ENCODE measurements around the gene TBC1D4. TPM values are rescaled to one million over a fixed set of nuclear protein-coding genes. Genes with fewer than 3 reads are reported as not detected.
A peak's percentile ranks its signal among the peaks of the same experiment; 100 is the strongest.

The TBC1D4 gene
- total and polyA plus RNA-seq, 9 donors, result 26.2 to 91.3 (median 52.6) TPM

DNA sequence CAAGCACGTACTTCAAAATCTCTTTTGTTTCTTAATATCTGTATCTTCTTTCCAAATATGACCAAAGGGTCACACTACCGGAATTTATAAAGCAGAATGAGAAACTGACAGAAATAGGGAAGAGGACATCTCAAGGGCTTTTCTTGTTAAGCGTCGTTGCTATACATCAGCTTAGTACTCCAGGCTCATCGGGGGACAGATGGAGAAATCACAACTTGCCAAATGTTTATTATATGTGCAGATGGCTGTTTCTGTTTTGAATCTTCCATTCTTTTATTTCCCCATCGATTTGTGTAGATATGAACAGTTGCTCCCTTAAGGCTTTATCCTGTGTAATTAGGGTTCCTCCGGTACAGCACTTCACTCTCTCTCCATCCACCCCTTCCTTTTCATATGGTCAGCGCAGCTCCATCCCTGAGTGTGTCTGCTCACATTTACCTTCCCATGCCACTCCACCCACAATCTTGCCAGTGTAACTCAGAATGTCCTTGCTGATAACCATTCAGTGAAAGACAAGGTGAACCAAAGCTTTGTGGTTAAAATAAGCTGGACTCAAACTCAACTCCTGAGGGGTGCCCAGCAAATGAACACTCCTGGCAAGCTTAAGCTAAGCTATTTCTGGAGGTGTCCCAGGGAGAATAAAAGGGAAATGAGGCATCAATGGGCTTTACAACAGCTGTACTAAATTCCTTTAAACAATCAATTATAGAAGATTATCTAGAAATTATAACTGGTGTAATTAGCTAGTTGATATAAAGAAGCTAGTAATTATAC lies 51.3 kb downstream of the TBC1D4 start:
- intact Hi-C loops (cut with DNase I), result loop anchor here in 1 of 4 donors (10.0 kb wide), 1 partner anchor 54 kb away; the partner anchor contains the start of gene TBC1D4
- Histone ChIP-seq H3K4me3 (no peak overlapping the region), H3K27ac (peak overlapping the region in 1 of 2 donors; percentile 30), H3K27me3 (no peaks in the 10 kb centered on the region), H3K36me3 (no peaks in the 10 kb centered on the region), H3K4me1 (ENCODE audit: insufficient read depth) (peaks cover 4% of the 10 kb centered on the region), H3K9me3 (no peaks in the 10 kb centered on the region)
- no peak for DNase-seq
- 42 to 65% (median 51%) methylated on average over 8 of the region's 8 CpGs for WGBS, 3 donors
- no peak for TF ChIP-seq POLR2A (IDR thresholded peaks at IDR 0.05)
- TF ChIP-seq EP300 (IDR thresholded peaks at IDR 0.05), result no peak
- TF ChIP-seq, protein P1, sequence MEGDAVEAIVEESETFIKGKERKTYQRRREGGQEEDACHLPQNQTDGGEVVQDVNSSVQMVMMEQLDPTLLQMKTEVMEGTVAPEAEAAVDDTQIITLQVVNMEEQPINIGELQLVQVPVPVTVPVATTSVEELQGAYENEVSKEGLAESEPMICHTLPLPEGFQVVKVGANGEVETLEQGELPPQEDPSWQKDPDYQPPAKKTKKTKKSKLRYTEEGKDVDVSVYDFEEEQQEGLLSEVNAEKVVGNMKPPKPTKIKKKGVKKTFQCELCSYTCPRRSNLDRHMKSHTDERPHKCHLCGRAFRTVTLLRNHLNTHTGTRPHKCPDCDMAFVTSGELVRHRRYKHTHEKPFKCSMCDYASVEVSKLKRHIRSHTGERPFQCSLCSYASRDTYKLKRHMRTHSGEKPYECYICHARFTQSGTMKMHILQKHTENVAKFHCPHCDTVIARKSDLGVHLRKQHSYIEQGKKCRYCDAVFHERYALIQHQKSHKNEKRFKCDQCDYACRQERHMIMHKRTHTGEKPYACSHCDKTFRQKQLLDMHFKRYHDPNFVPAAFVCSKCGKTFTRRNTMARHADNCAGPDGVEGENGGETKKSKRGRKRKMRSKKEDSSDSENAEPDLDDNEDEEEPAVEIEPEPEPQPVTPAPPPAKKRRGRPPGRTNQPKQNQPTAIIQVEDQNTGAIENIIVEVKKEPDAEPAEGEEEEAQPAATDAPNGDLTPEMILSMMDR (IDR thresholded peaks at IDR 0.05), result no peak

DNA sequence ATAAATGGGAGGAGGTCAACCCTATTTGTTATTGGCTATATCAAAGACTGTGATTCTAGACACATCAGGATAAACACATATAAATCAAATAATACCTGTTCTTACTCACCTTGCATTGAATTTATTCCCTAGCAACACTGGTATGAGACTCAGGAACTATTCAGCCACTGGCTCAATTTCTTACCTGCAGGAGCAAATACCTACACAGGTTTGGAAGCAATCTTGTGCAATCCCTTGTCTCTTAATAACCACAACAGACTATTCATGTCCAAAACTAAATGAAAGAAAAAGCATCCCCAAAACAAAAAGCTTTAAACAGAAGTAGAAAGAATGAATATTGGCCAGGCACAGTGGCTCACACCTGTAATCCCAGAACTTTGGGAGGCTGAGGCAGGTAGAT lies 55.5 kb downstream of the TBC1D4 start:
- H3K27ac ChIP-seq, result no peak overlapping the region

DNA sequence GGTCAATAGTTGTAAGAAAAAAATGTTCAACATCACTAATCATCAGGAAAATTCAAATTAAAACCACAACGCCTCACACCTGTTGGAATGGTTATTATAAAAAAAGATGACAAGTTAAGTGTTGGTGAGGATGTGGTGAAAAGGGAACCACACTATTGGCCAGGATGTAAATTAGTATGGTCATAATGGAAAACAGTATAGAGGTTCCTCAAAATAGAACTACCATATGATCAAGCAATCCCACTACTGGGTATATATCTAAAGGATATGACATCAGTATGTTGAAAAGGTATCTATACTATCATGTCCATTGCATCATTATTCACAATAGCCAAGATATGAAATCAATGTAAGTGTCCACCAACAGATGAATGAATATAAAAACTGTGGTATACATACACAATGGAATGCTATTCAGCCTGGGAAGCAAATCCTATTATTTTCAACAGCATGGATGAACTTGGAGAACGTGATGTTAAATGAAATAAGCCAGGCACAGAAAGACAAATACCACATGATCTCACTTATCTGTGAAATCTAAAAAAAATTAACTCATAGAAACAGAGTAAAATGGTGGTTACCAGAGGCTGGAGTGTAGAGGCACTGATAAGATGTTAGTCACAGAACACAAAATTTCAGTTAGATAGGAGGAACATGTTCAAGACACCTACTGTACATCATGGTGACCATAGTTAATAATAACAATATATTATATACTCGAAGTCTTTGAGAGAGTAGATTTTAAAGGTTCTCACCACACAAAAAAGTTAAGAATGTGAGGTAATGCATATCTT lies 56.6 kb downstream of the TBC1D4 start:
- Histone ChIP-seq H3K36me3 (no peaks in the 10 kb centered on the region), H3K27me3 (no peaks in the 10 kb centered on the region), H3K27ac (no peak overlapping the region), H3K9me3 (no peaks in the 10 kb centered on the region), H3K4me3 (no peak overlapping the region), H3K4me1 (ENCODE audit: insufficient read depth) (peaks cover 5% of the 10 kb centered on the region)
- WGBS, 3 donors, result 92 to 96% (median 95%) methylated on average over 3 of the region's 3 CpGs
- no peak for DNase-seq
- intact Hi-C loops (cut with DNase I), result no loop called here
- TF ChIP-seq EP300 (IDR thresholded peaks at IDR 0.05), result no peak
- no peak for TF ChIP-seq POLR2A (IDR thresholded peaks at IDR 0.05)
- TF ChIP-seq, protein P1 (IDR thresholded peaks at IDR 0.05), result no peak

More for the DNA sequence above, 55.5 kb downstream of the TBC1D4 start:
- DNase-seq, result no peak
- no peak overlapping the region for H3K4me3 ChIP-seq
- no peaks in the 10 kb centered on the region for H3K36me3 ChIP-seq
- no peaks in the 10 kb centered on the region for H3K4me1 ChIP-seq (ENCODE audit: insufficient read depth)
- H3K9me3 ChIP-seq, result no peaks in the 10 kb centered on the region
- H3K27me3 ChIP-seq, result no peaks in the 10 kb centered on the region
- no peak for TF ChIP-seq POLR2A (IDR thresholded peaks at IDR 0.05)
- no peak for TF ChIP-seq EP300 (IDR thresholded peaks at IDR 0.05)
- TF ChIP-seq, protein P1 (IDR thresholded peaks at IDR 0.05), result no peak
- intact Hi-C loops (cut with DNase I), result no loop called here

DNA sequence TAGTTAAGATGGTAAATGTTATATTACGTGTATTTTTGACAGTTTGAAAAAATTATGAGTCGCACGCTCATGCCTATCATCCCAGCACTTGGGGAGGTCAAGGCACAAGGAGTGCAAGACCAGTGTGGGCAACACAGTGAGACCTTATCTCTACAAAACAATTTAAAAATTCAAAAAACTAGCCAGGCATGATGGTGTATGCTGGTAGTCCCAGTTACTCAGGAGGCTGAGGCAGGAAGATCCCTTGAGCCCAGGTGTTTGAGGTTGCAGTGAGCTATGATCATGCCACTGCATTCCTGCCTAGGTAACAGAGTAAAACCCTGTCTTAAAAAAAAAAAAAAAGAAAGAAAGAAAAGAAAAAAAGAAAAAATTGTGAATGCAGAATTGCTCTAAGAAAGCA lies 58.0 kb downstream of the TBC1D4 start:
- no peaks in the 10 kb centered on the region for H3K36me3 ChIP-seq
- no peaks in the 10 kb centered on the region for H3K27me3 ChIP-seq
- intact Hi-C loops (cut with DNase I), result no loop called here
- DNase-seq, result no peak
- no peak overlapping the region for H3K27ac ChIP-seq
- no peaks in the 10 kb centered on the region for H3K9me3 ChIP-seq
- H3K4me1 ChIP-seq (ENCODE audit: insufficient read depth), result peaks cover 5% of the 10 kb centered on the region
- no peak overlapping the region for H3K4me3 ChIP-seq
- 92 to 97% (median 93%) methylated on average over 3 of the region's 3 CpGs for WGBS, 3 donors
- TF ChIP-seq EP300 (IDR thresholded peaks at IDR 0.05), result no peak
- TF ChIP-seq POLR2A (IDR thresholded peaks at IDR 0.05), result no peak
- TF ChIP-seq, protein P1 (IDR thresholded peaks at IDR 0.05), result no peak
